ENCODE data around the gene IFNL4.

DNA sequence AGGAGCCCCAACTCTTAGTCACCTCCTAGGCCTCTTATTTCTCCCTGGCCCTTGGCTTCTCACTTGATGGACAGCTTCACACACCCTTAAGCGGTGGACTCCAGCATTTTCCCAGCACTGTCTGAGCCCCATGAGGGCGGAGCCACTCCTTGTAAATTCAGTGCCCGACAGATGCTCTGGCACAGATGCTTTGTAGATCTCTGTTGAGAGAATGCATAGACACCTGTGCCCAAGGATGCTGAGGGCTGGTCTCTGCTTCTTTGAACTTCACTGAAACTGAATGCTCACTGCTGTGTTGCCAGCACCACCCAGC is 47.9 kb downstream of the IFNL4 start:
- TF ChIP-seq, protein P1, sequence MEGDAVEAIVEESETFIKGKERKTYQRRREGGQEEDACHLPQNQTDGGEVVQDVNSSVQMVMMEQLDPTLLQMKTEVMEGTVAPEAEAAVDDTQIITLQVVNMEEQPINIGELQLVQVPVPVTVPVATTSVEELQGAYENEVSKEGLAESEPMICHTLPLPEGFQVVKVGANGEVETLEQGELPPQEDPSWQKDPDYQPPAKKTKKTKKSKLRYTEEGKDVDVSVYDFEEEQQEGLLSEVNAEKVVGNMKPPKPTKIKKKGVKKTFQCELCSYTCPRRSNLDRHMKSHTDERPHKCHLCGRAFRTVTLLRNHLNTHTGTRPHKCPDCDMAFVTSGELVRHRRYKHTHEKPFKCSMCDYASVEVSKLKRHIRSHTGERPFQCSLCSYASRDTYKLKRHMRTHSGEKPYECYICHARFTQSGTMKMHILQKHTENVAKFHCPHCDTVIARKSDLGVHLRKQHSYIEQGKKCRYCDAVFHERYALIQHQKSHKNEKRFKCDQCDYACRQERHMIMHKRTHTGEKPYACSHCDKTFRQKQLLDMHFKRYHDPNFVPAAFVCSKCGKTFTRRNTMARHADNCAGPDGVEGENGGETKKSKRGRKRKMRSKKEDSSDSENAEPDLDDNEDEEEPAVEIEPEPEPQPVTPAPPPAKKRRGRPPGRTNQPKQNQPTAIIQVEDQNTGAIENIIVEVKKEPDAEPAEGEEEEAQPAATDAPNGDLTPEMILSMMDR (conservative IDR thresholded peaks at IDR 0.05; ENCODE audit: low read depth, low read length) = no peak
- TF ChIP-seq POLR2A (IDR thresholded peaks at IDR 0.05; ENCODE audit: low read depth, low read length) = no peak

Data from IMR-90 (cell line).